ENCODE results near the gene MAP2K5.
A peak's percentile ranks its signal among the peaks of the same experiment; 100 is the strongest.

DNA sequence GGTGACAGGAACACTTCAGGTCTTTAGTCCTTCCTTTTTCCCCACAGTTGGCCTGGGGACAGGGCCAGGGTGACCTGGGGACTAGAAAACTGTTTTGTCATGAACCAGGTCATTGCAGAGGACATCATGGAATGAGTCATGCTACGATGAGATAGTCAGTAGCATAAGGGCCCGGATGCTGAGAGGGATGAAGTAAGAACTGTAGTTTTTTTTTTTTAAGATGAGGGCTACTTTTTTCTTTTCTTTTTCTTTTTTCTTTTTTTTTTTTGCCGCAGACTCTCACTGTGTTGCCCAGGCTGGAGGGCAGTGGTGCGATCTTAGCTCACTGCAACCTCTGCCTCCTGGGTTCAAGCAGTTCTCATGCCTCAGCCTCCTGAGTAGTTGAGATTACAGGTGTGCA lies 8.0 kb downstream of the MAP2K5 start:
- TF ChIP-seq, protein P1, sequence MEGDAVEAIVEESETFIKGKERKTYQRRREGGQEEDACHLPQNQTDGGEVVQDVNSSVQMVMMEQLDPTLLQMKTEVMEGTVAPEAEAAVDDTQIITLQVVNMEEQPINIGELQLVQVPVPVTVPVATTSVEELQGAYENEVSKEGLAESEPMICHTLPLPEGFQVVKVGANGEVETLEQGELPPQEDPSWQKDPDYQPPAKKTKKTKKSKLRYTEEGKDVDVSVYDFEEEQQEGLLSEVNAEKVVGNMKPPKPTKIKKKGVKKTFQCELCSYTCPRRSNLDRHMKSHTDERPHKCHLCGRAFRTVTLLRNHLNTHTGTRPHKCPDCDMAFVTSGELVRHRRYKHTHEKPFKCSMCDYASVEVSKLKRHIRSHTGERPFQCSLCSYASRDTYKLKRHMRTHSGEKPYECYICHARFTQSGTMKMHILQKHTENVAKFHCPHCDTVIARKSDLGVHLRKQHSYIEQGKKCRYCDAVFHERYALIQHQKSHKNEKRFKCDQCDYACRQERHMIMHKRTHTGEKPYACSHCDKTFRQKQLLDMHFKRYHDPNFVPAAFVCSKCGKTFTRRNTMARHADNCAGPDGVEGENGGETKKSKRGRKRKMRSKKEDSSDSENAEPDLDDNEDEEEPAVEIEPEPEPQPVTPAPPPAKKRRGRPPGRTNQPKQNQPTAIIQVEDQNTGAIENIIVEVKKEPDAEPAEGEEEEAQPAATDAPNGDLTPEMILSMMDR (IDR thresholded peaks at IDR 0.05 in 2 of 3, conservative IDR thresholded peaks at IDR 0.05 in 1 of 3; ENCODE audit: insufficient read depth in 2 of 3, low read depth in 1 of 3, low read length in 3 of 3) = no peak
- TF ChIP-seq, protein P2, sequence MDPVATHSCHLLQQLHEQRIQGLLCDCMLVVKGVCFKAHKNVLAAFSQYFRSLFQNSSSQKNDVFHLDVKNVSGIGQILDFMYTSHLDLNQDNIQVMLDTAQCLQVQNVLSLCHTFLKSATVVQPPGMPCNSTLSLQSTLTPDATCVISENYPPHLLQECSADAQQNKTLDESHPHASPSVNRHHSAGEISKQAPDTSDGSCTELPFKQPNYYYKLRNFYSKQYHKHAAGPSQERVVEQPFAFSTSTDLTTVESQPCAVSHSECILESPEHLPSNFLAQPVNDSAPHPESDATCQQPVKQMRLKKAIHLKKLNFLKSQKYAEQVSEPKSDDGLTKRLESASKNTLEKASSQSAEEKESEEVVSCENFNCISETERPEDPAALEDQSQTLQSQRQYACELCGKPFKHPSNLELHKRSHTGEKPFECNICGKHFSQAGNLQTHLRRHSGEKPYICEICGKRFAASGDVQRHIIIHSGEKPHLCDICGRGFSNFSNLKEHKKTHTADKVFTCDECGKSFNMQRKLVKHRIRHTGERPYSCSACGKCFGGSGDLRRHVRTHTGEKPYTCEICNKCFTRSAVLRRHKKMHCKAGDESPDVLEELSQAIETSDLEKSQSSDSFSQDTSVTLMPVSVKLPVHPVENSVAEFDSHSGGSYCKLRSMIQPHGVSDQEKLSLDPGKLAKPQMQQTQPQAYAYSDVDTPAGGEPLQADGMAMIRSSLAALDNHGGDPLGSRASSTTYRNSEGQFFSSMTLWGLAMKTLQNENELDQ (CRISPR knock-in tag; IDR thresholded peaks at IDR 0.05; ENCODE audit: borderline replicate concordance) = no peak
- peak; percentile 97 for TF ChIP-seq JUND (IDR thresholded peaks at IDR 0.05; ENCODE audit: borderline replicate concordance, low read depth, low read length)
- peak; percentile 97; the same call in 2 of the 3 replicates for TF ChIP-seq JUND (tag; IDR thresholded peaks at IDR 0.05; ENCODE audit: borderline replicate concordance, low read depth, low read length)
- no peak for TF ChIP-seq POLR2AphosphoS2 (IDR thresholded peaks at IDR 0.05; ENCODE audit: low read length)
- TF ChIP-seq ZNF830 (CRISPR knock-in tag; IDR thresholded peaks at IDR 0.05) = no peak
- TF ChIP-seq, protein P3, sequence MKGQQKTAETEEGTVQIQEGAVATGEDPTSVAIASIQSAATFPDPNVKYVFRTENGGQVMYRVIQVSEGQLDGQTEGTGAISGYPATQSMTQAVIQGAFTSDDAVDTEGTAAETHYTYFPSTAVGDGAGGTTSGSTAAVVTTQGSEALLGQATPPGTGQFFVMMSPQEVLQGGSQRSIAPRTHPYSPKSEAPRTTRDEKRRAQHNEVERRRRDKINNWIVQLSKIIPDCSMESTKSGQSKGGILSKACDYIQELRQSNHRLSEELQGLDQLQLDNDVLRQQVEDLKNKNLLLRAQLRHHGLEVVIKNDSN (CRISPR knock-in tag; IDR thresholded peaks at IDR 0.05) = no peak
- TF ChIP-seq TAF7 (tag; IDR thresholded peaks at IDR 0.05) = no peak
- no peak for TF ChIP-seq ZNF23 (CRISPR knock-in tag; IDR thresholded peaks at IDR 0.05)
- TF ChIP-seq, protein P4, sequence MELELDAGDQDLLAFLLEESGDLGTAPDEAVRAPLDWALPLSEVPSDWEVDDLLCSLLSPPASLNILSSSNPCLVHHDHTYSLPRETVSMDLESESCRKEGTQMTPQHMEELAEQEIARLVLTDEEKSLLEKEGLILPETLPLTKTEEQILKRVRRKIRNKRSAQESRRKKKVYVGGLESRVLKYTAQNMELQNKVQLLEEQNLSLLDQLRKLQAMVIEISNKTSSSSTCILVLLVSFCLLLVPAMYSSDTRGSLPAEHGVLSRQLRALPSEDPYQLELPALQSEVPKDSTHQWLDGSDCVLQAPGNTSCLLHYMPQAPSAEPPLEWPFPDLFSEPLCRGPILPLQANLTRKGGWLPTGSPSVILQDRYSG (tag; conservative IDR thresholded peaks at IDR 0.05; ENCODE audit: low read depth) = no peak
- no peak for TF ChIP-seq TOE1 (IDR thresholded peaks at IDR 0.05; ENCODE audit: borderline replicate concordance)
- no peak for TF ChIP-seq TOE1 (CRISPR knock-in tag; IDR thresholded peaks at IDR 0.05; ENCODE audit: borderline replicate concordance, low read depth)
